LNCaP clone FGC (cell line): Measurements from ENCODE around the gene CDH20.

Source experiments
- DNase-seq: peaks from one replicate; pipeline ENCODE4 v3.0.0-alpha.2; 2011; ENCODE audit warnings: low read depth
- H3K4me3 ChIP-seq: 2 replicates; pipeline ENCODE4 v1.5.1; 2011; ENCODE audit warnings: mild to moderate bottlenecking, low read depth, low read length, control low read depth
- CTCF ChIP-seq: IDR thresholded peaks from 2 replicates; pipeline ENCODE4 v1.5.1; 2012; ENCODE audit warnings: mild to moderate bottlenecking; ENCODE audit not compliant: control insufficient read depth, insufficient read depth; ENCODE audit errors: extremely low read depth

CDH20 gene

GRCh38 chr18:61443081-61443725, 110.0 kb downstream of the CDH20 start:
- TF ChIP-seq CTCF, result no peak
- no peak overlapping the region for H3K4me3 ChIP-seq
- DNase-seq, result no peak

- DNase-seq, result peak; percentile 3
- TF ChIP-seq CTCF, result no peak
These were observed 115.1 kb downstream of the CDH20 start for GRCh38 chr18:61448316-61448715.

GRCh38 chr18:61459896-61460648, 126.8 kb downstream of the CDH20 start:
- DNase-seq, result no peak
- TF ChIP-seq CTCF, result no peak

More at GRCh38 chr18:61448316-61448715, 115.1 kb downstream of the CDH20 start:
- no peak overlapping the region for H3K4me3 ChIP-seq

GRCh38 chr18:61464551-61465142, 131.4 kb downstream of the CDH20 start:
- DNase-seq, result no peak
- no peak for TF ChIP-seq CTCF
- H3K4me3 ChIP-seq, result no peak overlapping the region

More at GRCh38 chr18:61459896-61460648, 126.8 kb downstream of the CDH20 start:
- H3K4me3 ChIP-seq, result no peak overlapping the region

- TF ChIP-seq CTCF, result no peak
- H3K4me3 ChIP-seq, result no peak overlapping the region
- no peak for DNase-seq
These were observed 133.5 kb downstream of the CDH20 start for GRCh38 chr18:61466736-61467135.

- H3K4me3 ChIP-seq, result no peak overlapping the region
- no peak for TF ChIP-seq CTCF
- DNase-seq, result no peak
These were observed 136.9 kb downstream of the CDH20 start for GRCh38 chr18:61470031-61470674.
